Measurements from ENCODE around the gene ATP5PF. TPM values are rescaled to one million over a fixed set of nuclear protein-coding genes. Genes with fewer than 3 reads are reported as not detected.
A peak's percentile ranks its signal among the peaks of the same experiment; 100 is the strongest.
"Not testable (repeated sequence)": the region's sequence is repeated elsewhere in the genome, so short reads cannot be mapped to it uniquely, and the experiment has no call there.

Gene ATP5PF
- total RNA-seq, 1 experiment from 2014 or later = 185 TPM

DNA sequence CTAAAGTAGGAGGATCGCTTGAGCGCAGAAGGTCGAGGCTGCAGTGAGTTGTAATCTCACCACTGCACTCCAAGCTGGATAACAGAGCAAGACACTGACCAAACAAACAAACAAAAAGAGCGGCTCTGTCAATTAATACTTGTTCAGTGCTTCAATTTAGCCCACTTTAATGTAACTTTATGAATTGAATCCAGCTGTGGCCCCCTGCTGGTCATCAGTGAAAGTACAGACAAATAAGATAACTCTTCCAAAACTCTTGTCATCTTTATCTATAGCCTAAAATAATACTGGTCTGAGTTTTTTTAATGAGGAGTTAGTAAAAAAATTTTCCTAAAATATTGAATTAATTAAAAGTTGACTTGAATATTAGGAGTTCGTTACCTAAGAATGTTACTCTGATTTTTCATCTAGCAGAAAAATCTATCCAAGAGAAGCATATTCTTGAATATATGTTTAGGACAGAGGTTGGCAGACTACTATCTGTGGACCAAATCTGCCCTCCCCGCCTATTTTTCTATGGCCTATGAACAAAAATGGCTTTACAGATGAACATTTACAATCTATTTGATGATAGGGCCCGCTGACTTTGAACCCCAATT is 26.1 kb downstream of the ATP5PF start:
- Histone ChIP-seq H3K27me3 (replicated peaks; ENCODE audit: insufficient read depth, low read depth, low read length, poor library complexity) (no peaks in the 10 kb centered on the region), H3K9me3 (ENCODE audit: low read depth, low read length, poor library complexity, severe bottlenecking) (no peaks in the 10 kb centered on the region), H3K36me3 (ENCODE audit: insufficient read depth, low read length, poor library complexity, severe bottlenecking) (no peaks in the 10 kb centered on the region), H3K4me1 (ENCODE audit: insufficient read depth, low read length, poor library complexity, severe bottlenecking) (peaks cover 6% of the 10 kb centered on the region), H3K27ac (ENCODE audit: low read depth, low read length, poor library complexity, severe bottlenecking) (no peak overlapping the region), H3K4me3 (ENCODE audit: low read depth, low read length, poor library complexity, severe bottlenecking) (no peak overlapping the region)
- CTCF ChIA-PET = interaction anchor here (0.6 to 1.2 kb wide), 3 partner anchors 28 to 70 kb away, joined by 3 read pairs; partner anchors contain the start of gene JAM2
- TF ChIP-seq, protein P1, sequence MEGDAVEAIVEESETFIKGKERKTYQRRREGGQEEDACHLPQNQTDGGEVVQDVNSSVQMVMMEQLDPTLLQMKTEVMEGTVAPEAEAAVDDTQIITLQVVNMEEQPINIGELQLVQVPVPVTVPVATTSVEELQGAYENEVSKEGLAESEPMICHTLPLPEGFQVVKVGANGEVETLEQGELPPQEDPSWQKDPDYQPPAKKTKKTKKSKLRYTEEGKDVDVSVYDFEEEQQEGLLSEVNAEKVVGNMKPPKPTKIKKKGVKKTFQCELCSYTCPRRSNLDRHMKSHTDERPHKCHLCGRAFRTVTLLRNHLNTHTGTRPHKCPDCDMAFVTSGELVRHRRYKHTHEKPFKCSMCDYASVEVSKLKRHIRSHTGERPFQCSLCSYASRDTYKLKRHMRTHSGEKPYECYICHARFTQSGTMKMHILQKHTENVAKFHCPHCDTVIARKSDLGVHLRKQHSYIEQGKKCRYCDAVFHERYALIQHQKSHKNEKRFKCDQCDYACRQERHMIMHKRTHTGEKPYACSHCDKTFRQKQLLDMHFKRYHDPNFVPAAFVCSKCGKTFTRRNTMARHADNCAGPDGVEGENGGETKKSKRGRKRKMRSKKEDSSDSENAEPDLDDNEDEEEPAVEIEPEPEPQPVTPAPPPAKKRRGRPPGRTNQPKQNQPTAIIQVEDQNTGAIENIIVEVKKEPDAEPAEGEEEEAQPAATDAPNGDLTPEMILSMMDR (conservative IDR thresholded peaks at IDR 0.05; ENCODE audit: low read depth, low read length) = peak; percentile 84
- TF ChIP-seq EZH2 (IDR thresholded peaks at IDR 0.05; ENCODE audit: borderline replicate concordance, low read depth, low read length, poor library complexity, severe bottlenecking) = no peak
- BruUV-seq (replicated peaks) = no TSS peak
- DNase-seq (ENCODE audit: low spot score) = peak; percentile 56
- POLR2A ChIA-PET (ENCODE audit: low non-redundant PET) = no interaction called here
- intact Hi-C loops (cut with micrococcal nuclease; ENCODE audit: unreplicated experiment) = loop anchor here (1.0 kb wide), 1 partner anchor 100 kb away; no protein-coding TSS in a partner anchor

DNA sequence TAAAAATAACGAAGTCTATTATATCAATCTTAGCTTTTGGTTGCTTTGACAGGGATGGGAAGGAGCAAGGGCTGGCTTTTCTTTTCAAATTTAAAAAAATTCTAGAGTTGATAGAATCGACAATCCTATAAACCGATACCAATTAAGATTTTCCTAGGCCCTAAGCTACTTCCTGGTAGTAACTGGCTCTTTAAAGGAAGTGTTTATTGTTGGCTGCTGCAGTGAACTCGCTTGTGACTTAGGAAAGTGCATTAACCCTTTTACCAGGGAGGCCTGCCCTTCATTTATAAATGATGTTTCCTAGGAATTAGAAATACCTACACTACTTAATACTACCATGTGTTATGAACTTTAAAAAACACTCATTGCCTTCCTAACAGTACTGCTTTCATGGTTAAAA is 33.2 kb downstream of the ATP5PF start:
- Histone ChIP-seq H3K36me3 (ENCODE audit: insufficient read depth, low read length, poor library complexity, severe bottlenecking) (no peaks in the 10 kb centered on the region), H3K27ac (ENCODE audit: low read depth, low read length, poor library complexity, severe bottlenecking) (no peak overlapping the region), H3K9me3 (ENCODE audit: low read depth, low read length, poor library complexity, severe bottlenecking) (no peaks in the 10 kb centered on the region), H3K4me1 (ENCODE audit: insufficient read depth, low read length, poor library complexity, severe bottlenecking) (no peaks in the 10 kb centered on the region), H3K27me3 (replicated peaks; ENCODE audit: insufficient read depth, low read depth, low read length, poor library complexity) (no peaks in the 10 kb centered on the region), H3K4me3 (ENCODE audit: low read depth, low read length, poor library complexity, severe bottlenecking) (no peak overlapping the region)
- TF ChIP-seq, protein P1 (conservative IDR thresholded peaks at IDR 0.05; ENCODE audit: low read depth, low read length) = no peak
- TF ChIP-seq EZH2 (IDR thresholded peaks at IDR 0.05; ENCODE audit: borderline replicate concordance, low read depth, low read length, poor library complexity, severe bottlenecking) = no peak
- intact Hi-C loops (cut with micrococcal nuclease; ENCODE audit: unreplicated experiment) = no loop called here
- ChIA-PET CTCF (interaction anchor here (0.6 kb wide), 1 partner anchor 60 kb away, joined by 19 read pairs; no protein-coding TSS in a partner anchor), POLR2A (ENCODE audit: low non-redundant PET) (no interaction called here)
- no peak for DNase-seq (ENCODE audit: low spot score)
- no TSS peak for BruUV-seq (replicated peaks)

DNA sequence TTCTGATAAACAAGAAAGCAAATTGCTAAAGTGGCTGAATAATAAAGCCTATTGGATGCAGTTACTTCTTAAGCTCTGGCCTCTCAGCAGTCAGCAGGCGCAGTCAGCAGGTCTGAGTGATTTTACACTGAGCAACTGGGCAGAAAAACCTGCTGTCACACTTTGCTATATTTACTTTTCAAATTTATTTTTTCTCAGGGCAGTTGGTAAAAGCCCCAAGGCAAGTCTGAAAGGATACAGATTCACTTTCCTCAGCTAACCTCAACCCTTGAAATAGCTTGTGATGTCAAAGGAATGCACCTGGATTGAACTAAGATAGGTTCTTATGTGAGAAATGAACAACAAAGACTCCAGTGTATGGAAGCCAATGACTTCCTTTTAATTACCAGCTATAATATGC is 34.0 kb downstream of the ATP5PF start:
- Histone ChIP-seq H3K4me1 (ENCODE audit: insufficient read depth, low read length, poor library complexity, severe bottlenecking) (no peaks in the 10 kb centered on the region), H3K27me3 (replicated peaks; ENCODE audit: insufficient read depth, low read depth, low read length, poor library complexity) (no peaks in the 10 kb centered on the region), H3K36me3 (ENCODE audit: insufficient read depth, low read length, poor library complexity, severe bottlenecking) (no peaks in the 10 kb centered on the region), H3K27ac (ENCODE audit: low read depth, low read length, poor library complexity, severe bottlenecking) (no peak overlapping the region), H3K4me3 (ENCODE audit: low read depth, low read length, poor library complexity, severe bottlenecking) (no peak overlapping the region), H3K9me3 (ENCODE audit: low read depth, low read length, poor library complexity, severe bottlenecking) (no peaks in the 10 kb centered on the region)
- DNase-seq (ENCODE audit: low spot score) = no peak
- TF ChIP-seq, protein P1 (conservative IDR thresholded peaks at IDR 0.05; ENCODE audit: low read depth, low read length) = no peak
- intact Hi-C loops (cut with micrococcal nuclease; ENCODE audit: unreplicated experiment) = no loop called here
- ChIA-PET POLR2A (ENCODE audit: low non-redundant PET) (no interaction called here), CTCF (no interaction called here)
- BruUV-seq (replicated peaks) = no TSS peak

DNA sequence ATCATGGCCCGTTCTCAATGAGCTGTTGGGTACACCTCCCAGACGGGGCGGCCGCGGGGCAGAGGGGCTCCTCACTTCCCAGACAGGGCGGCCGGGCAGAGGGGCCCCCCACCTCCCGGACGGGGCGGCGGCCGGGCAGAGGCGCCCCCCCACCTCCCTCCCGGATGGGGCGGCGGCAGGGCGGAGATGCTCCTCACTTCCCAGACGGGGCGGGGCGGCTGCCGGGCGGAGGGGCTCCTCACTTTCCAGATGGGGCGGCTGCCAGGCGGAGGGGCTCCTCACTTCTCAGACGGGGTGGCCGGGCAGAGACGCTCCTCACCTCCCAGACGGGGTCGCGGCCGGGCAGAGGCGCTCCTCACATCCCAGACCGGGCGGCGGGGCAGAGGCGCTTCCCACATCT is 39.2 kb downstream of the ATP5PF start:
- POLR2A ChIA-PET (ENCODE audit: low non-redundant PET); DNase-seq (ENCODE audit: low spot score); H3K27ac ChIP-seq (ENCODE audit: low read depth, low read length, poor library complexity, severe bottlenecking); H3K27me3 ChIP-seq (replicated peaks; ENCODE audit: insufficient read depth, low read depth, low read length, poor library complexity); H3K4me3 ChIP-seq (ENCODE audit: low read depth, low read length, poor library complexity, severe bottlenecking); CTCF ChIA-PET; H3K36me3 ChIP-seq (ENCODE audit: insufficient read depth, low read length, poor library complexity, severe bottlenecking); intact Hi-C loops (cut with micrococcal nuclease; ENCODE audit: unreplicated experiment); BruUV-seq (replicated peaks); H3K4me1 ChIP-seq (ENCODE audit: insufficient read depth, low read length, poor library complexity, severe bottlenecking); H3K9me3 ChIP-seq (ENCODE audit: low read depth, low read length, poor library complexity, severe bottlenecking): not testable (repeated sequence)
